Measurements from ENCODE around the gene ARFIP1.

DNA sequence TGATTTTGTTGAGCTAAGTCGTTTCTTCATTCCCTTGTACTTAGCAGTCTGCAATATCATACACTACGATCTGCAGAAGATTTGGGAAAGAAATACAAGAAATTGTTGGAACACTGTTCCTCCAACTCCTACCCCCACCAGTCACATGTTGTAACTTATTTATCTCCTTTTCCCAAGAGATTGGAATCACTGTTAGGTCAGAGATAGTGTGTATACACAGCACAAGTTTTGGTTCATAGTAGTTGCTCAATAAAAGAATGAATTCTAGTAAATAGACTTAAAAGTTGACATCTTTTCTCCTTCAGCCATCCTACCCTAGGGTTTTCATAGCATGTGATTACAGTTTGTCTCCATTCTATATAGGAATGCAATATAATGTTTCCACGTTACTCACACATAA lies 68.8 kb downstream of the ARFIP1 start:
- TF ChIP-seq EP300 (conservative IDR thresholded peaks at IDR 0.05; ENCODE audit: poor library complexity, severe bottlenecking) = no peak
- TF ChIP-seq, protein P1, sequence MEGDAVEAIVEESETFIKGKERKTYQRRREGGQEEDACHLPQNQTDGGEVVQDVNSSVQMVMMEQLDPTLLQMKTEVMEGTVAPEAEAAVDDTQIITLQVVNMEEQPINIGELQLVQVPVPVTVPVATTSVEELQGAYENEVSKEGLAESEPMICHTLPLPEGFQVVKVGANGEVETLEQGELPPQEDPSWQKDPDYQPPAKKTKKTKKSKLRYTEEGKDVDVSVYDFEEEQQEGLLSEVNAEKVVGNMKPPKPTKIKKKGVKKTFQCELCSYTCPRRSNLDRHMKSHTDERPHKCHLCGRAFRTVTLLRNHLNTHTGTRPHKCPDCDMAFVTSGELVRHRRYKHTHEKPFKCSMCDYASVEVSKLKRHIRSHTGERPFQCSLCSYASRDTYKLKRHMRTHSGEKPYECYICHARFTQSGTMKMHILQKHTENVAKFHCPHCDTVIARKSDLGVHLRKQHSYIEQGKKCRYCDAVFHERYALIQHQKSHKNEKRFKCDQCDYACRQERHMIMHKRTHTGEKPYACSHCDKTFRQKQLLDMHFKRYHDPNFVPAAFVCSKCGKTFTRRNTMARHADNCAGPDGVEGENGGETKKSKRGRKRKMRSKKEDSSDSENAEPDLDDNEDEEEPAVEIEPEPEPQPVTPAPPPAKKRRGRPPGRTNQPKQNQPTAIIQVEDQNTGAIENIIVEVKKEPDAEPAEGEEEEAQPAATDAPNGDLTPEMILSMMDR (IDR thresholded peaks at IDR 0.05; ENCODE audit: poor library complexity, severe bottlenecking) = no peak
- no peak for TF ChIP-seq POLR2AphosphoS5 (IDR thresholded peaks at IDR 0.05)
- TF ChIP-seq MXI1 (conservative IDR thresholded peaks at IDR 0.05; ENCODE audit: poor library complexity, severe bottlenecking) = no peak
